Measurements from ENCODE around the gene CCNY. TPM values are rescaled to one million over a fixed set of nuclear protein-coding genes. Genes with fewer than 3 reads are reported as not detected.
A peak's percentile ranks its signal among the peaks of the same experiment; 100 is the strongest.

CCNY gene
- polyA plus RNA-seq, 2 of the 4 experiments (the other 2 are of a cell fraction): 28.1 to 55.5 TPM

GRCh38 chr10:35540296-35541164 is 204.2 kb downstream of the CCNY start:
- no peak for ATAC-seq
- no peak for FAIRE-seq
- no peak overlapping the region for H3K4me3 ChIP-seq
- no peak overlapping the region for H3K4me2 ChIP-seq
- no peak overlapping the region for H3K27ac ChIP-seq
- CTCF ChIA-PET: interaction anchor here (1.5 kb wide), 1 partner anchor 23 kb away, joined by 3 read pairs; no protein-coding TSS in a partner anchor
- TF ChIP-seq EP300 (IDR thresholded peaks at IDR 0.05): no peak
- no peak for TF ChIP-seq ZSCAN20 (CRISPR knock-in tag; IDR thresholded peaks at IDR 0.05)
- TF ChIP-seq JUNB (IDR thresholded peaks at IDR 0.05): no peak
- TF ChIP-seq HOXB13 (CRISPR knock-in tag; IDR thresholded peaks at IDR 0.05; ENCODE audit: low read depth): no peak
- no peak for TF ChIP-seq SMC3 (IDR thresholded peaks at IDR 0.05)
- no peak for TF ChIP-seq BHLHE40 (IDR thresholded peaks at IDR 0.05; ENCODE audit: low read depth, low read length)
- no peak for TF ChIP-seq BCL3 (IDR thresholded peaks at IDR 0.05)
- no peak for TF ChIP-seq NFE2L2 (conservative IDR thresholded peaks at IDR 0.05; ENCODE audit: low read length)
- no peak for TF ChIP-seq ZC3H11A (IDR thresholded peaks at IDR 0.05)
- no peak for TF ChIP-seq ELK1 (IDR thresholded peaks at IDR 0.05; ENCODE audit: low read depth, low read length)
- no peak for TF ChIP-seq RARB (CRISPR knock-in tag; IDR thresholded peaks at IDR 0.05)
- no peak for TF ChIP-seq MAX (IDR thresholded peaks at IDR 0.05)
- TF ChIP-seq HDAC2 (IDR thresholded peaks at IDR 0.05): no peak
- TF ChIP-seq E2F6 (IDR thresholded peaks at IDR 0.05; ENCODE audit: borderline replicate concordance, low read depth): no peak
- no peak for TF ChIP-seq RNF2 (IDR thresholded peaks at IDR 0.05; ENCODE audit: borderline replicate concordance, low read depth)
- TF ChIP-seq CBX2 (IDR thresholded peaks at IDR 0.05; ENCODE audit: borderline replicate concordance, low read depth): no peak
- no peaks in the 10 kb centered on the region for H3K9me3 ChIP-seq
- peaks cover 7% of the 10 kb centered on the region for H3K4me1 ChIP-seq
- DNase-seq (ENCODE audit: low read depth in 1 of 2, low spot score in 1 of 2): no peak
- WGBS (ENCODE audit: missing lambda C conversion rate): 90% methylated on average over 7 of the region's 7 CpGs
- POLR2A ChIA-PET: no interaction called here

GRCh38 chr10:35541720-35542119 is 205.4 kb downstream of the CCNY start:
- Histone ChIP-seq H3K9me3 (no peaks in the 10 kb centered on the region), H3K4me2 (no peak overlapping the region), H3K4me1 (peaks cover 19% of the 10 kb centered on the region), H3K4me3 (no peak overlapping the region), H3K27ac (no peak overlapping the region)
- DNase-seq (ENCODE audit: low read depth in 1 of 2, low spot score in 1 of 2) (no peak), FAIRE-seq (no peak), ATAC-seq (no peak)
- 100% methylated on average over 1 of the region's 1 CpG for WGBS (ENCODE audit: missing lambda C conversion rate)
- ChIA-PET CTCF (no interaction called here), POLR2A (no interaction called here)
- TF ChIP-seq ZFP36 (IDR thresholded peaks at IDR 0.05; ENCODE audit: borderline replicate concordance, partially characterized antibody): no peak
- 0 out of 2 replicates have a peak, but pooled peaks have one; percentile 55 for TF ChIP-seq EHMT2 (IDR thresholded peaks at IDR 0.05; ENCODE audit: low read depth)
- no peak for TF ChIP-seq FOSL2 (IDR thresholded peaks at IDR 0.05)
- TF ChIP-seq FOSL2 (CRISPR knock-in tag; IDR thresholded peaks at IDR 0.05): no peak

- peaks cover 25% of the 10 kb centered on the region for H3K4me1 ChIP-seq
- ChIA-PET POLR2A (no interaction called here), CTCF (no interaction called here)
- H3K4me3 ChIP-seq: no peak overlapping the region
- no peaks in the 10 kb centered on the region for H3K9me3 ChIP-seq
- TF ChIP-seq MAZ (IDR thresholded peaks at IDR 0.05; ENCODE audit: borderline replicate concordance, low read depth, low read length): no peak
- no peak for TF ChIP-seq HMGXB4 (CRISPR knock-in tag; IDR thresholded peaks at IDR 0.05; ENCODE audit: borderline replicate concordance)
- TF ChIP-seq KDM5A (IDR thresholded peaks at IDR 0.05): no peak
- ATAC-seq (no peak), FAIRE-seq (no peak), DNase-seq (ENCODE audit: low read depth in 1 of 2, low spot score in 1 of 2) (no peak)
- WGBS (ENCODE audit: missing lambda C conversion rate): 93% methylated on average over 4 of the region's 4 CpGs
- no peak overlapping the region for H3K27ac ChIP-seq
- H3K4me2 ChIP-seq: no peak overlapping the region
Measured at GRCh38 chr10:35542303-35542702, 206.0 kb downstream of the CCNY start.
